ENCODE results near the gene COA1.

Gene COA1

DNA sequence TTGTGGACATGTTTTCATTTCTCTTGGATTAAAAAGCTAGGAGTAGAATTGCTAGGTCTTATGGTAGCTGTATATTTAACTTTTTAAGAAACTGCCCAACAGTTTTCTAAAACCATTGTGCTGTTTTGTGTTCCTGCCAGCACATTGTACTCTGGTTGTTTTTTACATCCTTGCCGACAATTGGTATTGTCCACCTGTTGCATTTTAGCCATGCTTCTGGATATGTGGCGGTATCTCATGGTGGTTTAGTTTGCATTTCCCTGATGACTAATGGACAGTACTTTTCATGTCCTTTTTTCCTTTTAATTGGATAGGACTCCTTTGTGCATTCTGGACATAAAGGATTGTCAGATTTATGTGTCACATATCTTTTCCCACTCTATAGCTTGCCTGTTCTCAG lies 100.9 kb downstream of the COA1 start:
- TF ChIP-seq, protein P1, sequence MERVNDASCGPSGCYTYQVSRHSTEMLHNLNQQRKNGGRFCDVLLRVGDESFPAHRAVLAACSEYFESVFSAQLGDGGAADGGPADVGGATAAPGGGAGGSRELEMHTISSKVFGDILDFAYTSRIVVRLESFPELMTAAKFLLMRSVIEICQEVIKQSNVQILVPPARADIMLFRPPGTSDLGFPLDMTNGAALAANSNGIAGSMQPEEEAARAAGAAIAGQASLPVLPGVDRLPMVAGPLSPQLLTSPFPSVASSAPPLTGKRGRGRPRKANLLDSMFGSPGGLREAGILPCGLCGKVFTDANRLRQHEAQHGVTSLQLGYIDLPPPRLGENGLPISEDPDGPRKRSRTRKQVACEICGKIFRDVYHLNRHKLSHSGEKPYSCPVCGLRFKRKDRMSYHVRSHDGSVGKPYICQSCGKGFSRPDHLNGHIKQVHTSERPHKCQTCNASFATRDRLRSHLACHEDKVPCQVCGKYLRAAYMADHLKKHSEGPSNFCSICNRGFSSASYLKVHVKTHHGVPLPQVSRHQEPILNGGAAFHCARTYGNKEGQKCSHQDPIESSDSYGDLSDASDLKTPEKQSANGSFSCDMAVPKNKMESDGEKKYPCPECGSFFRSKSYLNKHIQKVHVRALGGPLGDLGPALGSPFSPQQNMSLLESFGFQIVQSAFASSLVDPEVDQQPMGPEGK (CRISPR knock-in tag; IDR thresholded peaks at IDR 0.05; ENCODE audit: borderline replicate concordance) = no peak
- TF ChIP-seq RARB (CRISPR knock-in tag; IDR thresholded peaks at IDR 0.05) = no peak
- TF ChIP-seq, protein P2, sequence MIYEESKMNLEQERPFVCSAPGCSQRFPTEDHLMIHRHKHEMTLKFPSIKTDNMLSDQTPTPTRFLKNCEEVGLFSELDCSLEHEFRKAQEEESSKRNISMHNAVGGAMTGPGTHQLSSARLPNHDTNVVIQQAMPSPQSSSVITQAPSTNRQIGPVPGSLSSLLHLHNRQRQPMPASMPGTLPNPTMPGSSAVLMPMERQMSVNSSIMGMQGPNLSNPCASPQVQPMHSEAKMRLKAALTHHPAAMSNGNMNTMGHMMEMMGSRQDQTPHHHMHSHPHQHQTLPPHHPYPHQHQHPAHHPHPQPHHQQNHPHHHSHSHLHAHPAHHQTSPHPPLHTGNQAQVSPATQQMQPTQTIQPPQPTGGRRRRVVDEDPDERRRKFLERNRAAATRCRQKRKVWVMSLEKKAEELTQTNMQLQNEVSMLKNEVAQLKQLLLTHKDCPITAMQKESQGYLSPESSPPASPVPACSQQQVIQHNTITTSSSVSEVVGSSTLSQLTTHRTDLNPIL (CRISPR knock-in tag; IDR thresholded peaks at IDR 0.05; ENCODE audit: low read depth) = no peak
- no peak for TF ChIP-seq ZNF70 (CRISPR knock-in tag; IDR thresholded peaks at IDR 0.05)
- TF ChIP-seq ISL1 (CRISPR knock-in tag; IDR thresholded peaks at IDR 0.05) = no peak
- no peak for TF ChIP-seq GLIS3 (CRISPR knock-in tag; IDR thresholded peaks at IDR 0.05)
- no peak for TF ChIP-seq TOX (CRISPR knock-in tag; IDR thresholded peaks at IDR 0.05; ENCODE audit: borderline replicate concordance)
- TF ChIP-seq PPARA (CRISPR knock-in tag; IDR thresholded peaks at IDR 0.05; ENCODE audit: borderline replicate concordance) = no peak
- TF ChIP-seq, protein P3, sequence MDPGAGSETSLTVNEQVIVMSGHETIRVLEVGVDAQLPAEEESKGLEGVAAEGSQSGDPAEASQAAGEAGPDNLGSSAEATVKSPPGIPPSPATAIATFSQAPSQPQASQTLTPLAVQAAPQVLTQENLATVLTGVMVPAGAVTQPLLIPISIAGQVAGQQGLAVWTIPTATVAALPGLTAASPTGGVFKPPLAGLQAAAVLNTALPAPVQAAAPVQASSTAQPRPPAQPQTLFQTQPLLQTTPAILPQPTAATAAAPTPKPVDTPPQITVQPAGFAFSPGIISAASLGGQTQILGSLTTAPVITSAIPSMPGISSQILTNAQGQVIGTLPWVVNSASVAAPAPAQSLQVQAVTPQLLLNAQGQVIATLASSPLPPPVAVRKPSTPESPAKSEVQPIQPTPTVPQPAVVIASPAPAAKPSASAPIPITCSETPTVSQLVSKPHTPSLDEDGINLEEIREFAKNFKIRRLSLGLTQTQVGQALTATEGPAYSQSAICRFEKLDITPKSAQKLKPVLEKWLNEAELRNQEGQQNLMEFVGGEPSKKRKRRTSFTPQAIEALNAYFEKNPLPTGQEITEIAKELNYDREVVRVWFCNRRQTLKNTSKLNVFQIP (CRISPR knock-in tag; IDR thresholded peaks at IDR 0.05; ENCODE audit: borderline replicate concordance, low read depth) = no peak
- ATAC-seq = no peak

DNA sequence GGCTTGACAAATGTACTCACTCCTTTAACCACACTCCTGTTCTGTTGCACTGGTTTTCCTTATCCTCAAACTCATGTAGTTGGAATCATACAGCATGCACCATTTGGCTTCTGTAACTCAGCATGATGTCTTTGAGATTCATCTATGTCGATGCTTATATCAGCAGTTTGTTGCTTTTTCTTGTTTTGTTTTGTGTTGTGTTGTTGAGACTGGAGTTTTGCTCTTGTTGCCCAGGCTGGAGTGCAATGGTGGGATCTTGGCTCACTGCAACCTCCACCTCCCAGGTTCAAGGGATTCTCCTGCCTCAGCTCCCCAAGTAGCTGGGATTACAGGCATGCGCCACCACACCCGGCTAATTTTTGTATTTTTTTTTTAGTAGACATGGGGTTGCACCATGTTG lies 101.5 kb downstream of the COA1 start:
- ATAC-seq = 0 out of 3 replicates have a peak, but pooled peaks have one; percentile 3

DNA sequence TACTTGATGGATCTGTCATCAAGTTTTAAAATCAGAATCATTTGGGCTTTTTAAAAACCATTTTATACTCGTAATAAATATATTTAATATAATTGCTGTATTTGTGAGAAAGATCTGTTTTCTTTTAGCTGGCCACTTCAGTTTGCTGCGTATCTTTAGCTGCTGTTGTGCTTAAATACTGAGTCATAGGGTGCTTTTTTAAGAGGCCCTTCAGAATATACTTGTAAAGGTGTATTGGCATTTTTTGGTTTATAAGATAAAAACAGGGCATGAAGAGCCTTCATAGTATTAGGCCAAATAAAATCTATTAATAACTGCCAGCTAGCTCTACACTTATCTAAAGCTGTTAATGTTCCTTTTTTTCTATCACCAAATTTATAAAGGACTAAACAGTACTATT lies 102.6 kb downstream of the COA1 start:
- TF ChIP-seq, protein P4, sequence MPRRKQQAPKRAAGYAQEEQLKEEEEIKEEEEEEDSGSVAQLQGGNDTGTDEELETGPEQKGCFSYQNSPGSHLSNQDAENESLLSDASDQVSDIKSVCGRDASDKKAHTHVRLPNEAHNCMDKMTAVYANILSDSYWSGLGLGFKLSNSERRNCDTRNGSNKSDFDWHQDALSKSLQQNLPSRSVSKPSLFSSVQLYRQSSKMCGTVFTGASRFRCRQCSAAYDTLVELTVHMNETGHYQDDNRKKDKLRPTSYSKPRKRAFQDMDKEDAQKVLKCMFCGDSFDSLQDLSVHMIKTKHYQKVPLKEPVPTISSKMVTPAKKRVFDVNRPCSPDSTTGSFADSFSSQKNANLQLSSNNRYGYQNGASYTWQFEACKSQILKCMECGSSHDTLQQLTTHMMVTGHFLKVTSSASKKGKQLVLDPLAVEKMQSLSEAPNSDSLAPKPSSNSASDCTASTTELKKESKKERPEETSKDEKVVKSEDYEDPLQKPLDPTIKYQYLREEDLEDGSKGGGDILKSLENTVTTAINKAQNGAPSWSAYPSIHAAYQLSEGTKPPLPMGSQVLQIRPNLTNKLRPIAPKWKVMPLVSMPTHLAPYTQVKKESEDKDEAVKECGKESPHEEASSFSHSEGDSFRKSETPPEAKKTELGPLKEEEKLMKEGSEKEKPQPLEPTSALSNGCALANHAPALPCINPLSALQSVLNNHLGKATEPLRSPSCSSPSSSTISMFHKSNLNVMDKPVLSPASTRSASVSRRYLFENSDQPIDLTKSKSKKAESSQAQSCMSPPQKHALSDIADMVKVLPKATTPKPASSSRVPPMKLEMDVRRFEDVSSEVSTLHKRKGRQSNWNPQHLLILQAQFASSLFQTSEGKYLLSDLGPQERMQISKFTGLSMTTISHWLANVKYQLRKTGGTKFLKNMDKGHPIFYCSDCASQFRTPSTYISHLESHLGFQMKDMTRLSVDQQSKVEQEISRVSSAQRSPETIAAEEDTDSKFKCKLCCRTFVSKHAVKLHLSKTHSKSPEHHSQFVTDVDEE (CRISPR knock-in tag; IDR thresholded peaks at IDR 0.05) = no peak
- TF ChIP-seq PPARA (CRISPR knock-in tag; IDR thresholded peaks at IDR 0.05; ENCODE audit: borderline replicate concordance) = no peak
- no peak for TF ChIP-seq CSDC2 (CRISPR knock-in tag; IDR thresholded peaks at IDR 0.05)
- TF ChIP-seq, protein P1 (CRISPR knock-in tag; IDR thresholded peaks at IDR 0.05; ENCODE audit: borderline replicate concordance) = no peak
- TF ChIP-seq ZFP30 (CRISPR knock-in tag; IDR thresholded peaks at IDR 0.05) = no peak
- no peak for TF ChIP-seq GLIS3 (CRISPR knock-in tag; IDR thresholded peaks at IDR 0.05)
- TF ChIP-seq, protein P3 (CRISPR knock-in tag; IDR thresholded peaks at IDR 0.05; ENCODE audit: borderline replicate concordance, low read depth) = no peak
- TF ChIP-seq ISL1 (CRISPR knock-in tag; IDR thresholded peaks at IDR 0.05) = no peak
- TF ChIP-seq TCF4 (CRISPR knock-in tag; IDR thresholded peaks at IDR 0.05; ENCODE audit: borderline replicate concordance) = no peak
- TF ChIP-seq TOX (CRISPR knock-in tag; IDR thresholded peaks at IDR 0.05; ENCODE audit: borderline replicate concordance) = no peak
- no peak for TF ChIP-seq BACH2 (CRISPR knock-in tag; IDR thresholded peaks at IDR 0.05; ENCODE audit: borderline replicate concordance)
- ATAC-seq = no peak

DNA sequence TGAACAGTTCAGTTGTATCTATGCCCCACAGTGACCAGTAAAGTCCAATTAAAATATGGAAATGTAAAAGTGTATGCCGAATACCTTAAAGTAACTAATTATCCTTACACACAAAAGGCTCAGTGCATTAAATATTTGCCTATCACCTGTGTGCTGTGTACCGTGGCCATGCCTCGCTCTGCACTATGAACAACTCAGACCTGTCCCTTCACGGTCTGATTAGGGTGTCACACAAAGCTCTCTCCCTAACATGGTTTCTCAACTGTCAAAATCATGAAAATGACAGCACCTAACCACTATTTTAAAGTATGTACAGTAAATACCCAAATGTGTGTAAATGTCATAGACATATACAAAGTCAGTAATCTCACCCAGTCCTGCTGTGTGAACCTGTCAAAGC lies 103.3 kb downstream of the COA1 start:
- TF ChIP-seq ZNF8 (CRISPR knock-in tag; IDR thresholded peaks at IDR 0.05) = no peak
- peak; percentile 2; the same call in 2 of the 3 replicates for ATAC-seq

All from SK-N-SH treated with all-trans-retinoic acid at 6 μM for 48 hours (cell line).